ENCODE results near the gene HCN2. TPM values are rescaled to one million over a fixed set of nuclear protein-coding genes. Genes with fewer than 3 reads are reported as not detected.

The HCN2 gene
- total and polyA plus RNA-seq, 2 of the 13 experiments (the other 11 are each of a cell fraction or from before 2014, with no cell fraction given) = 0.01 TPM; not detected in 1

- peak in 1 of 2 experiments; percentile 48; a peak in 2 of 4 replicates for TF ChIP-seq HMGXB4 (CRISPR knock-in tag; IDR thresholded peaks at IDR 0.05; ENCODE audit: borderline replicate concordance in 1 of 2, low read depth in 1 of 2)
- TF ChIP-seq ZNF121 (CRISPR knock-in tag; IDR thresholded peaks at IDR 0.05) = no peak
- TF ChIP-seq ZNF432 (CRISPR knock-in tag; IDR thresholded peaks at IDR 0.05; ENCODE audit: borderline replicate concordance) = no peak
- peak; percentile 88 for TF ChIP-seq U2AF1 (optimal IDR thresholded peaks at IDR 0.05; ENCODE audit: low read depth, low read length)
- TF ChIP-seq ZNF552 (CRISPR knock-in tag; IDR thresholded peaks at IDR 0.05; ENCODE audit: borderline replicate concordance) = no peak
- TF ChIP-seq, protein P1, sequence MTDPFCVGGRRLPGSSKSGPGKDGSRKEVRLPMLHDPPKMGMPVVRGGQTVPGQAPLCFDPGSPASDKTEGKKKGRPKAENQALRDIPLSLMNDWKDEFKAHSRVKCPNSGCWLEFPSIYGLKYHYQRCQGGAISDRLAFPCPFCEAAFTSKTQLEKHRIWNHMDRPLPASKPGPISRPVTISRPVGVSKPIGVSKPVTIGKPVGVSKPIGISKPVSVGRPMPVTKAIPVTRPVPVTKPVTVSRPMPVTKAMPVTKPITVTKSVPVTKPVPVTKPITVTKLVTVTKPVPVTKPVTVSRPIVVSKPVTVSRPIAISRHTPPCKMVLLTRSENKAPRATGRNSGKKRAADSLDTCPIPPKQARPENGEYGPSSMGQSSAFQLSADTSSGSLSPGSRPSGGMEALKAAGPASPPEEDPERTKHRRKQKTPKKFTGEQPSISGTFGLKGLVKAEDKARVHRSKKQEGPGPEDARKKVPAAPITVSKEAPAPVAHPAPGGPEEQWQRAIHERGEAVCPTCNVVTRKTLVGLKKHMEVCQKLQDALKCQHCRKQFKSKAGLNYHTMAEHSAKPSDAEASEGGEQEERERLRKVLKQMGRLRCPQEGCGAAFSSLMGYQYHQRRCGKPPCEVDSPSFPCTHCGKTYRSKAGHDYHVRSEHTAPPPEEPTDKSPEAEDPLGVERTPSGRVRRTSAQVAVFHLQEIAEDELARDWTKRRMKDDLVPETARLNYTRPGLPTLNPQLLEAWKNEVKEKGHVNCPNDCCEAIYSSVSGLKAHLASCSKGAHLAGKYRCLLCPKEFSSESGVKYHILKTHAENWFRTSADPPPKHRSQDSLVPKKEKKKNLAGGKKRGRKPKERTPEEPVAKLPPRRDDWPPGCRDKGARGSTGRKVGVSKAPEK (CRISPR knock-in tag; IDR thresholded peaks at IDR 0.05; ENCODE audit: borderline replicate concordance) = no peak
- TF ChIP-seq, protein P2, sequence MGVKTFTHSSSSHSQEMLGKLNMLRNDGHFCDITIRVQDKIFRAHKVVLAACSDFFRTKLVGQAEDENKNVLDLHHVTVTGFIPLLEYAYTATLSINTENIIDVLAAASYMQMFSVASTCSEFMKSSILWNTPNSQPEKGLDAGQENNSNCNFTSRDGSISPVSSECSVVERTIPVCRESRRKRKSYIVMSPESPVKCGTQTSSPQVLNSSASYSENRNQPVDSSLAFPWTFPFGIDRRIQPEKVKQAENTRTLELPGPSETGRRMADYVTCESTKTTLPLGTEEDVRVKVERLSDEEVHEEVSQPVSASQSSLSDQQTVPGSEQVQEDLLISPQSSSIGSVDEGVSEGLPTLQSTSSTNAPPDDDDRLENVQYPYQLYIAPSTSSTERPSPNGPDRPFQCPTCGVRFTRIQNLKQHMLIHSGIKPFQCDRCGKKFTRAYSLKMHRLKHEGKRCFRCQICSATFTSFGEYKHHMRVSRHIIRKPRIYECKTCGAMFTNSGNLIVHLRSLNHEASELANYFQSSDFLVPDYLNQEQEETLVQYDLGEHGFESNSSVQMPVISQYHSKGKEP (CRISPR knock-in tag; IDR thresholded peaks at IDR 0.05) = no peak
- TF ChIP-seq, protein P3, sequence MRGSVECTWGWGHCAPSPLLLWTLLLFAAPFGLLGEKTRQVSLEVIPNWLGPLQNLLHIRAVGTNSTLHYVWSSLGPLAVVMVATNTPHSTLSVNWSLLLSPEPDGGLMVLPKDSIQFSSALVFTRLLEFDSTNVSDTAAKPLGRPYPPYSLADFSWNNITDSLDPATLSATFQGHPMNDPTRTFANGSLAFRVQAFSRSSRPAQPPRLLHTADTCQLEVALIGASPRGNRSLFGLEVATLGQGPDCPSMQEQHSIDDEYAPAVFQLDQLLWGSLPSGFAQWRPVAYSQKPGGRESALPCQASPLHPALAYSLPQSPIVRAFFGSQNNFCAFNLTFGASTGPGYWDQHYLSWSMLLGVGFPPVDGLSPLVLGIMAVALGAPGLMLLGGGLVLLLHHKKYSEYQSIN (CRISPR knock-in tag; IDR thresholded peaks at IDR 0.05; ENCODE audit: borderline replicate concordance) = no peak
- peak; percentile 88 for TF ChIP-seq YEATS4 (CRISPR knock-in tag; IDR thresholded peaks at IDR 0.05; ENCODE audit: borderline replicate concordance)
- TF ChIP-seq TBX3 (IDR thresholded peaks at IDR 0.05; ENCODE audit: borderline replicate concordance) = peak; percentile 90; the same call in 1 of the 2 replicates
- no peak for TF ChIP-seq JUN (CRISPR knock-in tag; IDR thresholded peaks at IDR 0.05)
- no peak for TF ChIP-seq ZKSCAN1 (IDR thresholded peaks at IDR 0.05; ENCODE audit: low read length)
- peak in 1 of 2 experiments; percentile 58; a peak in 2 of 4 replicates for TF ChIP-seq KLF16 (CRISPR knock-in tag; IDR thresholded peaks at IDR 0.05)
- TF ChIP-seq SRSF4 (IDR thresholded peaks at IDR 0.05; ENCODE audit: low read depth, low read length, poor library complexity, severe bottlenecking) = no peak
- TF ChIP-seq MAFG (CRISPR knock-in tag; IDR thresholded peaks at IDR 0.05) = no peak
- TF ChIP-seq CEBPB (IDR thresholded peaks at IDR 0.05; ENCODE audit: borderline replicate concordance, low read depth, low read length) = no peak
- no peak for TF ChIP-seq PREB (CRISPR knock-in tag; IDR thresholded peaks at IDR 0.05)
- TF ChIP-seq DR1 (CRISPR knock-in tag; IDR thresholded peaks at IDR 0.05) = no peak
- TF ChIP-seq ZNF644 (CRISPR knock-in tag; IDR thresholded peaks at IDR 0.05; ENCODE audit: low read depth) = no peak
- peak; percentile 14; the same call in 1 of the 2 replicates for TF ChIP-seq ZNF317 (CRISPR knock-in tag; IDR thresholded peaks at IDR 0.05)
Measured at GRCh38 chr19:633068-633785, 43.5 kb downstream of the HCN2 start, which contains the start of gene POLRMT (continued).

Data from HepG2 (cell line).